Activated CD8-positive, alpha-beta T cell treated with anti-CD3 and anti-CD28 coated beads for 36 hours (primary cell): Measurements from ENCODE around the gene OPCML. TPM values are rescaled to one million over a fixed set of nuclear protein-coding genes. Genes with fewer than 3 reads are reported as not detected.

Source experiments
- ATAC-seq: fragments of 200-7000 bp; cut with Tn5 transposase; one replicate; pipeline ENCODE4 v1.10.0; 2021; ENCODE audit warnings: mild to moderate bottlenecking, moderate library complexity
- CTCF ChIA-PET: fragments of 350-600 bp; sonication (Branson Sonifier 250); formaldehyde crosslinking; loops from one replicate; lab custom pipeline; 2021; ENCODE audit warnings: antibody characterized with exemption; lab: Charles Lee
- POLR2A ChIA-PET: fragments of 350-600 bp; sonication (Branson Sonifier 250); formaldehyde crosslinking; loops from one replicate; lab custom pipeline; 2021; ENCODE audit warnings: antibody characterized with exemption; lab: Charles Lee
- DNase-seq: peaks from one replicate; pipeline ENCODE4 v3.0.0-alpha.2; 2020
- H3K27ac Mint-ChIP-seq: one replicate; pipeline ENCODE4 v1.8.0; 2021; ENCODE audit warnings: mild to moderate bottlenecking, mixed read lengths
- H3K27me3 Mint-ChIP-seq: one replicate; pipeline ENCODE4 v1.8.0; 2021; ENCODE audit warnings: mixed read lengths
- H3K36me3 Mint-ChIP-seq: one replicate; pipeline ENCODE4 v1.8.0; 2021; ENCODE audit warnings: low read depth, mixed read lengths
- H3K4me1 Mint-ChIP-seq: one replicate; pipeline ENCODE4 v1.8.0; 2021; ENCODE audit warnings: low read depth, mixed read lengths
- H3K4me3 Mint-ChIP-seq: one replicate; pipeline ENCODE4 v1.8.0; 2021; ENCODE audit warnings: mild to moderate bottlenecking, moderate library complexity, mixed read lengths
- H3K9me3 Mint-ChIP-seq: one replicate; pipeline ENCODE4 v1.8.0; 2021; ENCODE audit warnings: mixed read lengths
- intact Hi-C: fragments of 100-400 bp; cut with micrococcal nuclease; formaldehyde crosslinking; loops from one replicate; pipeline ENCODE4 v1.10.0; 2022
- total RNA-seq, 2 experiments: library from RNA; stranded (reverse); gene quantifications; one replicate each; pipeline ENCODE4 v1.2.3, GENCODE V29; 2021
- TF ChIP-seq, protein P1 (sequence below): fragments of 200-600 bp; IDR thresholded peaks from one replicate; pipeline ENCODE4 v1.8.0; 2022; ENCODE audit warnings: antibody characterized with exemption, mild to moderate bottlenecking

OPCML gene
- total RNA-seq, 2 experiments from 2014 or later: not detected

- no peak for ATAC-seq
- TF ChIP-seq, protein P1, sequence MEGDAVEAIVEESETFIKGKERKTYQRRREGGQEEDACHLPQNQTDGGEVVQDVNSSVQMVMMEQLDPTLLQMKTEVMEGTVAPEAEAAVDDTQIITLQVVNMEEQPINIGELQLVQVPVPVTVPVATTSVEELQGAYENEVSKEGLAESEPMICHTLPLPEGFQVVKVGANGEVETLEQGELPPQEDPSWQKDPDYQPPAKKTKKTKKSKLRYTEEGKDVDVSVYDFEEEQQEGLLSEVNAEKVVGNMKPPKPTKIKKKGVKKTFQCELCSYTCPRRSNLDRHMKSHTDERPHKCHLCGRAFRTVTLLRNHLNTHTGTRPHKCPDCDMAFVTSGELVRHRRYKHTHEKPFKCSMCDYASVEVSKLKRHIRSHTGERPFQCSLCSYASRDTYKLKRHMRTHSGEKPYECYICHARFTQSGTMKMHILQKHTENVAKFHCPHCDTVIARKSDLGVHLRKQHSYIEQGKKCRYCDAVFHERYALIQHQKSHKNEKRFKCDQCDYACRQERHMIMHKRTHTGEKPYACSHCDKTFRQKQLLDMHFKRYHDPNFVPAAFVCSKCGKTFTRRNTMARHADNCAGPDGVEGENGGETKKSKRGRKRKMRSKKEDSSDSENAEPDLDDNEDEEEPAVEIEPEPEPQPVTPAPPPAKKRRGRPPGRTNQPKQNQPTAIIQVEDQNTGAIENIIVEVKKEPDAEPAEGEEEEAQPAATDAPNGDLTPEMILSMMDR: no peak
- POLR2A ChIA-PET: no interaction called here
- Mint-ChIP-seq H3K27me3 (no peaks in the 10 kb centered on the region), H3K4me3 (no peak overlapping the region), H3K4me1 (no peaks in the 10 kb centered on the region), H3K9me3 (peaks cover 3% of the 10 kb centered on the region), H3K36me3 (no peaks in the 10 kb centered on the region), H3K27ac (no peak overlapping the region)
- intact Hi-C loops: no loop called here
- CTCF ChIA-PET: no interaction called here
- DNase-seq: no peak
Observed at GRCh38 chr11:133515107-133515506, 17.2 kb downstream of the OPCML start.

DNA sequence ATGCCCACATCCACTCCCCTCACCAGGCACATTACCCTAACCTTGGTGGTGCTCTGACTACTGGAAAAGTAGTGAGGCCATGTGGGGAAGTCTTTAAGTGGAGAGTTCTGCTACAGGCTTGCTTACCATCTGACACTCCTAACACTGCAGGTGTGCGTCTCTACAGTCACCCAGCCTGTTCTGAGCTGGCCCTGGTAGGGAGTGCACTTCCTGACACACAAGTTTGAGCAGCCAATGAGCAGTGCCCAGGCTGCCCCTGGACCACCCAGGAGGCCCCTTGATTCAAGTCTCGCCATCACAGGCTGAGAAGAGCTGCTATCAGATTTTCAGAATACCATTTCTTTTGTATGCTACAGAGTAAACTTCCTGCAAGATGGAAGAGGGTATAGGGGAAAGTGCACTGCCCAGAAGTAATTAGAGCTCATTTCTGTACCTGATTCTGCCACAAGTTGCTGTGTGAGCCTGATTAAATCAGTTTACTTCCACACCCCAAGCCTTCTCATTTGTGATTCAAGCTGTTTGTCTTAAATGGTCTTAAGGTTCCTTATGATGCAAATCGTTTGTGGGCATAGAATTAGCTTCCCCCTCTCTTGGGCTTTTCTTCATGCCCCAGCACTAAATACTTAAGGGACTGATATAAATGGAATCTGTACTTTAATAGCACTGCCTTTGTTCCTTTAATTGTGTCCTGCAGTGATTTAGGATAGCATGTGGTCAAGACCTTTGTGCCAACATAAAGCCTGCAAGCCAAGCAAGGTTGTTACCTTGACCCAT, 22.2 kb downstream of the OPCML start:
- Mint-ChIP-seq H3K9me3 (no peaks in the 10 kb centered on the region), H3K27me3 (no peaks in the 10 kb centered on the region), H3K27ac (no peak overlapping the region), H3K36me3 (no peaks in the 10 kb centered on the region), H3K4me3 (no peak overlapping the region), H3K4me1 (no peaks in the 10 kb centered on the region)
- ATAC-seq: no peak
- CTCF ChIA-PET: no interaction called here
- POLR2A ChIA-PET: no interaction called here
- TF ChIP-seq, protein P1: no peak
- no peak for DNase-seq
- intact Hi-C loops: no loop called here

DNA sequence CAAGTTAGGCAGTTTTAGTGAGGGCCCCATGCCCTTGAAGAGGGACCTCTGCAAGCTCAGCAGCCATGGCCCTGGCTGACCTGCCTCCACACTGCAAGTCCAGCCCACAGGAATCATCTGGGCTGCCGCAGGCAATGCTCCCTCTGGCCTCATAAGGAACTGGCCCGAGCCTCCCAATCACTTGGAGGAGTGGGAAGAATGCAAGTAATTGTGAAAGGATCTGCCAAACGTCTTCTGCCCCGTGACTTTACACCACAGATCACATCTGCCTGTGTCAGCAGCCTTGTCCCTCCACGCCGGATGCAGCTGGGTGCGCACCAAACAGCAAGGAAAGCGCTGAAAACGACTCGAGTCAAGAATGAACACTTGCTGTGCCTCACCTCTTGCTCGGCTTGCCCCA, 23.8 kb downstream of the OPCML start:
- TF ChIP-seq, protein P1: no peak
- no peaks in the 10 kb centered on the region for H3K27me3 Mint-ChIP-seq
- H3K9me3 Mint-ChIP-seq: no peaks in the 10 kb centered on the region
- CTCF ChIA-PET: no interaction called here
- H3K36me3 Mint-ChIP-seq: no peaks in the 10 kb centered on the region
- no peak overlapping the region for H3K4me3 Mint-ChIP-seq
- DNase-seq: no peak
- H3K27ac Mint-ChIP-seq: no peak overlapping the region
- intact Hi-C loops: no loop called here
- ATAC-seq: no peak
- POLR2A ChIA-PET: no interaction called here
- H3K4me1 Mint-ChIP-seq: no peaks in the 10 kb centered on the region

DNA sequence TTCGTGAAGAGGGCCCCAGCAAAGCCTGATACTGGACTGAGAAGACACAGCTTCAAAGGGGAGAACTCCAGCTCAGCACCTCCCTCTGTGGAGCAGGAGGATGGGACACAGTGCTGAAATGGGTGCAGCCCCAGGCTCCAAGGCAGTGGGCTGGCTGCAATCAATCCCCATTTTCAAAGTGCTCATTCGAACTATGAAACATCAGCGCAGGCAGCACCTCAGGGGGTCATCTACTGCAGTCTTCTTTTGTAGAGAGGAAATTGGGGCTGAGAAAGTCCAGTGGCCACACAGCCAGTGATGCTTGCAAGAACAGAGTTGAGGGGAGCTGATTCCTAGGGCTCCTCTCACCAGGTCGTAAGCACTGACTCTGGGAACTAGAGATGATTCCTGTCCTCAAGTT, 25.1 kb downstream of the OPCML start:
- intact Hi-C loops: no loop called here
- H3K27ac Mint-ChIP-seq: no peak overlapping the region

DNA sequence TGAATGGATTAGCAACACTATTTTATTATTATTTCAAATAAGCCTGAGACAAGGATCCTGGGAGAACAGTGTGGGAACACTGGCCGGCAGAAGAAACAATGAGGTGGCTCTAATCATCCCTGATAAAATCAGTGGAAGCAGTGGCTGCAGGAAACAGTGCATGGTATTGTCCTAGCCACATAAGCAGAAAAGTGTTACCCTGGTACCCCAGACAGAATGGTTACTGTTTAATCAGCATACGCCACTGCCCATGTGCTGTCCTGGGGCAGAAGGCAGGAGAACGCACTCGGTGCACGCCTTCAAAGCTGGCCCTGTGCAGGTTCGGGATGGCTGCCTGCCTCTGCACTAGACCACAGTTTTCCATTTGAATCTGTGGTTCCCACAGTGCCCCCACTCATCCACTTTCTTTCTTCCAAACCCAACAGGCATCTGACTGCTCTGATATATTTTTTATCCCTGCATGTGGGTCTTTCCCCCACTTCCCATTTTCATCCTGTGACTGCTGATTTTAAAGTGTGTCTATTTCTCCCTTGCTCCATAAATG, 25.7 kb downstream of the OPCML start:
- ATAC-seq (no peak), DNase-seq (no peak)
- Mint-ChIP-seq H3K27ac (no peak overlapping the region), H3K9me3 (no peaks in the 10 kb centered on the region), H3K36me3 (no peaks in the 10 kb centered on the region), H3K4me1 (no peaks in the 10 kb centered on the region), H3K27me3 (no peaks in the 10 kb centered on the region), H3K4me3 (no peak overlapping the region)
- TF ChIP-seq, protein P1: no peak
- ChIA-PET CTCF (no interaction called here), POLR2A (no interaction called here)
- intact Hi-C loops: no loop called here

More for the DNA sequence above, 25.1 kb downstream of the OPCML start:
- ChIA-PET POLR2A (no interaction called here), CTCF (no interaction called here)
- no peaks in the 10 kb centered on the region for H3K36me3 Mint-ChIP-seq
- H3K4me1 Mint-ChIP-seq: no peaks in the 10 kb centered on the region
- no peaks in the 10 kb centered on the region for H3K9me3 Mint-ChIP-seq
- H3K4me3 Mint-ChIP-seq: no peak overlapping the region
- ATAC-seq (no peak), DNase-seq (no peak)
- TF ChIP-seq, protein P1: no peak
- no peaks in the 10 kb centered on the region for H3K27me3 Mint-ChIP-seq
